Measurements from ENCODE around the gene PLSCR2.

The PLSCR2 gene

GRCh38 chr3:146387566-146387965 is 81.8 kb downstream of the PLSCR2 start:
- TF ChIP-seq, protein P1, sequence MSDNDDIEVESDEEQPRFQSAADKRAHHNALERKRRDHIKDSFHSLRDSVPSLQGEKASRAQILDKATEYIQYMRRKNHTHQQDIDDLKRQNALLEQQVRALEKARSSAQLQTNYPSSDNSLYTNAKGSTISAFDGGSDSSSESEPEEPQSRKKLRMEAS (IDR thresholded peaks at IDR 0.05), result no peak
- TF ChIP-seq NFIC (IDR thresholded peaks at IDR 0.05) (no peak), CEBPB (IDR thresholded peaks at IDR 0.05) (no peak), YY1 (IDR thresholded peaks at IDR 0.05; ENCODE audit: low read depth) (no peak), CREB1 (IDR thresholded peaks at IDR 0.05; ENCODE audit: low read depth) (no peak), FOXM1 (IDR thresholded peaks at IDR 0.05; ENCODE audit: borderline replicate concordance, low read depth) (no peak), ZBTB7A (IDR thresholded peaks at IDR 0.05; ENCODE audit: low read depth) (no peak), USF1 (IDR thresholded peaks at IDR 0.05) (no peak), EP300 (IDR thresholded peaks at IDR 0.05; ENCODE audit: borderline replicate concordance) (no peak), TAF1 (IDR thresholded peaks at IDR 0.05; ENCODE audit: low read depth) (no peak), EGR1 (IDR thresholded peaks at IDR 0.05) (no peak), RAD21 (IDR thresholded peaks at IDR 0.05; ENCODE audit: low read depth) (no peak), TEAD4 (IDR thresholded peaks at IDR 0.05) (no peak), TCF12 (IDR thresholded peaks at IDR 0.05; ENCODE audit: low read depth) (no peak)

GRCh38 chr3:146386936-146387335 is 82.4 kb downstream of the PLSCR2 start:
- TF ChIP-seq TEAD4 (IDR thresholded peaks at IDR 0.05) (no peak), REST (IDR thresholded peaks at IDR 0.05; ENCODE audit: low read depth) (no peak), YY1 (IDR thresholded peaks at IDR 0.05; ENCODE audit: low read depth) (no peak), FOXM1 (IDR thresholded peaks at IDR 0.05; ENCODE audit: borderline replicate concordance, low read depth) (no peak), USF1 (IDR thresholded peaks at IDR 0.05) (no peak), EGR1 (IDR thresholded peaks at IDR 0.05) (no peak), CEBPB (IDR thresholded peaks at IDR 0.05) (no peak), RAD21 (IDR thresholded peaks at IDR 0.05; ENCODE audit: low read depth) (no peak), EP300 (IDR thresholded peaks at IDR 0.05; ENCODE audit: borderline replicate concordance) (no peak), ZBTB7A (IDR thresholded peaks at IDR 0.05; ENCODE audit: low read depth) (no peak), NFIC (IDR thresholded peaks at IDR 0.05) (no peak), CREB1 (IDR thresholded peaks at IDR 0.05; ENCODE audit: low read depth) (no peak), TCF12 (IDR thresholded peaks at IDR 0.05; ENCODE audit: low read depth) (no peak), TAF1 (IDR thresholded peaks at IDR 0.05; ENCODE audit: low read depth) (no peak)
- TF ChIP-seq, protein P1 (IDR thresholded peaks at IDR 0.05), result no peak

DNA sequence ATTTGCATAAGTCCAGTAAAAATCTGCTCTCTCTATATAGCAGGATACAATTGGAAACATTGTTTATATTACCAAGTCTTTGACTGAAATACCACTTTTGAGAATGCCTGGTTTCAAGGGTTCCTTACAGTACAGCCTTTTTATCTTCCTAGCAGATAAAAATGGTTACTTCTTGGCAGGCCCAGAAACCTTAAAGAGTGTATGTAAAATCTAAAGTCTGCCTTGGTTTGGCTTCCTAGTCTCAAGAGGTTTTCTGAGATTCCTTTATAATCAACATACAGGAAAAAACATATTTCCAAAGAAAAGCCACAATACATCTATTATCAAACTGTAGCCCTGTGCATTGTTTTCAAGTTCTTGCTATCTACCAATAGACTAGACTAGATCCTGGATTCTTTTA is 84.6 kb downstream of the PLSCR2 start:
- TF ChIP-seq USF1 (IDR thresholded peaks at IDR 0.05) (no peak), TEAD4 (IDR thresholded peaks at IDR 0.05) (no peak), REST (IDR thresholded peaks at IDR 0.05; ENCODE audit: low read depth) (no peak), NFIC (IDR thresholded peaks at IDR 0.05) (no peak), FOXM1 (IDR thresholded peaks at IDR 0.05; ENCODE audit: borderline replicate concordance, low read depth) (no peak), CREB1 (IDR thresholded peaks at IDR 0.05; ENCODE audit: low read depth) (no peak), RAD21 (IDR thresholded peaks at IDR 0.05; ENCODE audit: low read depth) (no peak), TCF12 (IDR thresholded peaks at IDR 0.05; ENCODE audit: low read depth) (no peak), YY1 (IDR thresholded peaks at IDR 0.05; ENCODE audit: low read depth) (no peak), CEBPB (IDR thresholded peaks at IDR 0.05) (no peak), TAF1 (IDR thresholded peaks at IDR 0.05; ENCODE audit: low read depth) (no peak), EP300 (IDR thresholded peaks at IDR 0.05; ENCODE audit: borderline replicate concordance) (no peak)
